GF-D8 (cell line): ENCODE data around the gene TUBA4A.
A peak's percentile ranks its signal among the peaks of the same experiment; 100 is the strongest.

Source experiments
- DNase-seq: peaks from one replicate; lab custom pipeline; 2025; lab: John Stamatoyannopoulos, UW

Gene TUBA4A

DNA sequence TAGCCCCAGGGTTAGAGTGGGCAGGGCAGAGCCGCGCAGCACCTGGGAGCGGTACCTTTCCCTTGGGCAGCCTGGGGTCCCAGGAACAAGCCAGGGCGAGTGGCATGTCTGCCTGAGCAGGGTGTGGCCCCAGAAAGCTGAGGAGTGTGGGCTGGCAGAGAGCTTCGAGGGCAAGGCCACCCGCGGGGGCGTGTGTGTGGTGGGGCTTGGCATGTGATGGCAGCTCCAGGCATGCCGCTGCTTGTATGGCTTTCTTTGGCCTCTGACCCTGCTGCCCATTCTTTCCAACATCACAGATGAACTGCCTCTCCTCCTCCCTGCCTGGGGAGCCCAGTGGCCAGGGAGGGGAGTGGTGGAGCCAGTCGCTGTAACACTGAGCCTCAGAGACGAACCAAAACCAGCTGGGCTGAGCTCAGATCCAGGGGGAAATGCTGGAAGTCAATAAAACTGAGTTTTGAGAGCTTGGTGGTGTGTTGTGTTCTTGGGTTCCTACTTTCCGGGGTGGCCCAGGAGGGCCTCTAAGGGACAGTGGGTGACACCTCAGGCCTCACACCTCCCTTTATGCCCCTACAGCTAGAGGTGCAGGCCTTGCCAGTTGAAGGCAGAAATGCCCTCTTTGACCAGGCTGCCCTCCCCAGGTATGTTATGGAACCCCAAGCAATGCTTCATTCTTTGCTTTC, 32.9 kb upstream of the TUBA4A start:
- DNase-seq, result no peak

- no peak for DNase-seq
Observed at GRCh38 chr2:219285894-219286425, 32.2 kb upstream of the TUBA4A start.

GRCh38 chr2:219285373-219285735, 31.6 kb upstream of the TUBA4A start:
- DNase-seq, result no peak

GRCh38 chr2:219284501-219285372, 31.0 kb upstream of the TUBA4A start:
- DNase-seq, result no peak

DNA sequence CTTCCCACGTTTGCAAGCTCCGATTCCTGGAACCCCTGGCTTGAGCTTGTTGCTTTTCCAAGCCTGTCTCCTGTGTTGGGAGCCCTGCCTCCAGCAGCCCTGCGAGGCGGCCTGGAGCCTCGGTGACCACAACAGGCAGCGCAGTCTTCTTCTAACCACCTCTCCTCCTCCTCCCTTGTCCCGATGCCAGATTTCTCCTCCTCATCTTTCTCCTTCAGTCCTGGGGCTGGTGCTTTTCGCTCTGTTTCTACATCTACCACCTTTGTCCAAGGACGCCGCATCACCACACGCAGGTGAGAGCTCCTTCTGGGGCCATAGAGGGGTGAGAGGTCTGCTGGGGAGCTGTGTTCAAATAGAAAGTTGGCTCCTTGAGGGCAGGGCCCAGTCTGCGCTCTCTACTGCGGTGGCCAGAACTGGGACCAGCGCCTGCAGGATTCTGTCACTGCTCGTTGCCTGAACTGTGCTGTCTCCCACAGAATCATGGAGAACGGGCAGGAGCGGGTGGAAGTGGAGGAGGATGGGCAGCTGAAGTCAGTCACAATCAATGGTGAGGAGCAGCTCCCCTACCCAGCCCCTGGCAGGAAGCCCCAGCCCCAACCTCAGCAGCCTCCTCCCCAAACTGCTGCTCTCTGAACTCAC, 29.3 kb upstream of the TUBA4A start:
- no peak for DNase-seq

DNA sequence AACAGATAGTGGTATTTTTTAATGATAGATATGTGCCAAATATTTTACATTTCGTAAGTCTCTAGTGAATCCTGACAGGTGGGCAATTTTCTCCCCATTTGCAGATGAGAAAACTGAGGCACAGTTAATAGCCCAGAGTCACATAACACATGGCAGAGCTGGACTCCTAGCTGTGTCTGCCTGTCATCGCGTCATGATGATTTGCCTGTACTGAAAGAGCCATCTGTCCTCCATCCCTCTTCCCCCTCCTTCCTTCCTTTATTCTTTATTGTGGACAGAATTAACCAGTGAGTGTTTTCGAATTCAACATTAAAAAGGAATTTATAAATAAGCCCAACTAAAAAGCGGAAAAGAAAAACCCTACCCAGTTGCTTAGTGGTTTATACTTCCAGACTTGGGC, 28.7 kb upstream of the TUBA4A start:
- DNase-seq, result no peak

- DNase-seq, result no peak
Observed at GRCh38 chr2:219281588-219281987, 27.9 kb upstream of the TUBA4A start.

- no peak for DNase-seq
Observed at GRCh38 chr2:219280651-219281050, 26.9 kb upstream of the TUBA4A start.

DNA sequence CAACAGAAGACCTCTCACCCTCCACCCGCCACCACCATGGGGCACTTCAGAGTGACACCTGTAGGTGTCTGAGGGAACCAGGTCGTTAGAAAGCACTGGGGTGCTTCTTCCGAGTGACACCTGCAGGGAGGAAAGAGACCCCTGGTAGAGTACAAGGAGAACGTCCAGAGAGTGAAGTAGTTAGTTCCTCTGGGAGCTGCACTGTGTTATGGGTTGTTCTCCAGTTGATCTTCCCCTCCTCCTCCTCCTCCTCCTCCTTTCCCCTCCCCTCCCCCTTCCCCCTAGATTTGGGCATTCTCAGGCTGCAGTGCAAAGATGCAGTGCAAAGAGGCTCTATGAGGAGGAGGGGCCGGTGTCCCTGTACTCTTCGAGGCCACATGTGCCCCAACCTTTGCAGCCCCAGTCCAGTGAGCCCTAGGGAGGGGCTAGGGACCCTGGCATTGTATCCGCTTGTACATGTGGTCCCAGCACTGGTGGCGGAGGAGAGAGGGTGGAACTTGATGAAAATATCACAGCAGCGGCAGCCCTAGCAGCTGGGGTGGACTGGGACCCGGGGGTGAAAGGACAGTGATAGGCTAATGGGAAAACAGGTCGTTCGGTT, 26.3 kb upstream of the TUBA4A start:
- no peak for DNase-seq

GRCh38 chr2:219279151-219279915, 25.6 kb upstream of the TUBA4A start, which contains the start of gene DNAJB2:
Gene DNAJB2, plus strand, starts transcription at chr2:219279366. Its CDS starts 468 bp downstream, at chr2:219279834.
- peak; percentile 90 for DNase-seq

DNA sequence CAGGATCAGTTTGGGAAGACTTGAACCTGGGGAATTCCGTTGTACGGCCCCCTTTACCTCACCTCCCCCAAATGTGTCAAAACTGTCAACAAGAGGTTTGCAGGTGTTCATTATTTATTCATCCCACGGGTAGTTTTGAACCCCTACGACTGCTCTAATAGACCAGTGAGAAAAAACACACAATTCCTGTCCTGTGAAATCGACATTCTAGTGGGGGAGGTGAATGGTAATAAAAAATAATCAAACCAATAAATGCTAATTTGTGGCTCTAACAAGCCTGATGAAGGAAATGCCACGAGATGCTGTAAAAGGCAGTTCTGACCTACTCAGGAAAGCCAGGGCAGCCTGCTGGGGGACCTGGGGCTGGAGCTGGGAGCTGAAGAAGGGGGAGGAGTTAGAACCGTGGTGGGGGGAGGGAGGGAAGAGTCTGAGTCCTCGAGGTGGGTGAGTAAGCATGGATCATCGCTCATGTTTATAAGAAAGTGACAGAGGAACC, 25.0 kb upstream of the TUBA4A start:
- no peak for DNase-seq

GRCh38 chr2:219277703-219278654, 24.3 kb upstream of the TUBA4A start:
- DNase-seq, result no peak

DNA sequence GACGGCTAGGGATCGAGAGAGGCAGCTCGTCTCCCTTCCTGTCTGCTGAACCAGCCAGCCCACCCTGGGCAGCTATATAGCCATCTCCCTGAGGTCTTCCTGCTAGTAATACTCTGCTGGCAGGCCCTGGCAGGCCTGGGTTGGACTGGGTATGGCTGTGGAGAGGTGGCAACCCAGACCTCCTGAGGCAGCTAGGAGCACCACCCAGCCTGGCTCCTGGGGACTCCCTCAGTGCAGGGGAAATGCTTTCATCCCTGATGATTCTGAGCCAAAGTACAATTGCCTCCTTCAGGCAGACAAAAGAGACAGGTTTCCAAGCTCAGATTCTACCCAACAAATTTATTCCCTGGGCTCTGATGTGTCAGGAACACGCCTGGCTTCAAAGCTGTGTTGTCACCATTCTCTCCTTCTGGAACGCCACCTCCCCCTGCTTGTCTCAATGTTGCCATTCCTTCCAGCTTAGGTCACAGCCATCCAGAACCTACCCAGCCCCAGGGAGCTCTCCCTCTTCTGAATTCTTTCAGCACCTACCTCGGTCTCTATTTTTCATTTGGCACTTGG, 20.7 kb upstream of the TUBA4A start:
- DNase-seq, result no peak

- DNase-seq, result no peak
Observed at GRCh38 chr2:219273937-219274336, 20.2 kb upstream of the TUBA4A start.

- no peak for DNase-seq
Observed at GRCh38 chr2:219272995-219273394, 19.3 kb upstream of the TUBA4A start.

DNA sequence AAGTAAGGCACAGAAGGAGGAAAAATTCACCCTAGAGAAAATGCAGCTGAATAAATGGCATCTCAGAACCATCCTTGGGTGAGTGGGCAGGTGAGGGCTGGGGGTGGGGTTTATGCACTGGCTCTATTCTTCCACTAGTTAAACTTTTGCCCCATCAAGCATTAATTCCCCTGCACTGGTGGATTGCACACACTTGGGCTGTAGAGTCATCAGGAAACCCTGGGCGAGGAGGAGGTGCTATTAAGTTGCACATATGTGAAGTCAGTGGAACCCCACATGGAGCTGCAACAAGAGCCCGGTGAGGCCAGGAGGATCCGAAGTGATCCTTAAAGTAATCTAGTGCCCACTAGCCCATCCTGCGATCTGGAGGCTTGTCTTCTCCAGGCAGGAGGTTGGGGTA, 18.6 kb upstream of the TUBA4A start:
- no peak for DNase-seq

DNA sequence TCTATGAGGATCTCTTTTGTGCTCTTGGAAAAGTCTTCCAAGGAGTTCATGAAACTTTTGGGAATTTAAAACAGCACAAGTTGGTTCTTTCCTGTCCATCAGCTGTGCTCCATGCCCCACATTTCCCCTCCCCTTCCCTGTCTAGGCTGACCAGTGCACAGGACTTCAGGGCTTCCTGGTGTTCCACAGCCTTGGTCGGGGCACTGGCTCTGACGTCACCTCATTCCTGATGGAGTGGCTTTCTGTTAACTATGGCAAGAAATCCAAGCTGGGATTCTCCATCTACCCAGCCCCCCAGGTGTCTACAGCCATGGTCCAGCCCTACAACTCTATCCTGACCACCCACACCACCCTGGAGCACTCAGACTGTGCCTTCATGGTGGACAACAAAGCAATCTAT, 17.3 kb upstream of the TUBA4A start:
- DNase-seq, result no peak

DNA sequence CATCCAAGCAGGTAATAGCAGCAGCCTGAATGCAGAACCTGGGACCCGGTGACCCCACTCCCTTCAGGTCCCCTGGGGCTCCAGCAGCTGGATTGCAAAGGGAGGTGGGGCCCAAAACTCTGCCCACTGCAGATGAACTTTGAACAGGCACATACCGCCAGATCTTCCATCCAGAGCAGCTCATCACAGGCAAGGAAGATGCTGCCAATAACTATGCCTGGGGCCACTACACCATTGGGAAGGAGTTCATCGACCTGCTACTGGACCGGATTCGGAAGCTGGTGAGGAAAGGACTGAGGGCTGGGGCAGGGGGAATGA, 16.3 kb upstream of the TUBA4A start:
- DNase-seq, result no peak

- DNase-seq, result no peak
Observed at GRCh38 chr2:219269362-219270054, 15.8 kb upstream of the TUBA4A start.
